Measurements from ENCODE around the gene KCTD3.

DNA sequence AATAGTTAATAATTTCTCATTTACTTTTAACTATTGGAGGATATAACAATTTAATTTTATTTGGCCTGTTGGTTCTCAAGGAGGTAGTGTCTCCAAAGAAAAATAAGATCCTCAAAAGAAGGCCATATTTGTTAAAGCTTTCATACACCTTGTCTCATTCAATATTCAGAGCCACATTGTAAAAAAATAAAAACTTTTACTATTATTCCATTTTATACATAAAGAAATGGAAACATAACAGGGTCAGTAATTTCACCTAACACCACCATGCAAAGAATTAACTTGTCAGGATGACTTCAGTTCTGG is 40.3 kb upstream of the KCTD3 start:
- TF ChIP-seq, protein P1, sequence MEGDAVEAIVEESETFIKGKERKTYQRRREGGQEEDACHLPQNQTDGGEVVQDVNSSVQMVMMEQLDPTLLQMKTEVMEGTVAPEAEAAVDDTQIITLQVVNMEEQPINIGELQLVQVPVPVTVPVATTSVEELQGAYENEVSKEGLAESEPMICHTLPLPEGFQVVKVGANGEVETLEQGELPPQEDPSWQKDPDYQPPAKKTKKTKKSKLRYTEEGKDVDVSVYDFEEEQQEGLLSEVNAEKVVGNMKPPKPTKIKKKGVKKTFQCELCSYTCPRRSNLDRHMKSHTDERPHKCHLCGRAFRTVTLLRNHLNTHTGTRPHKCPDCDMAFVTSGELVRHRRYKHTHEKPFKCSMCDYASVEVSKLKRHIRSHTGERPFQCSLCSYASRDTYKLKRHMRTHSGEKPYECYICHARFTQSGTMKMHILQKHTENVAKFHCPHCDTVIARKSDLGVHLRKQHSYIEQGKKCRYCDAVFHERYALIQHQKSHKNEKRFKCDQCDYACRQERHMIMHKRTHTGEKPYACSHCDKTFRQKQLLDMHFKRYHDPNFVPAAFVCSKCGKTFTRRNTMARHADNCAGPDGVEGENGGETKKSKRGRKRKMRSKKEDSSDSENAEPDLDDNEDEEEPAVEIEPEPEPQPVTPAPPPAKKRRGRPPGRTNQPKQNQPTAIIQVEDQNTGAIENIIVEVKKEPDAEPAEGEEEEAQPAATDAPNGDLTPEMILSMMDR (IDR thresholded peaks at IDR 0.05): no peak
- TF ChIP-seq POLR2AphosphoS5 (IDR thresholded peaks at IDR 0.05): no peak
